Right renal cortex interstitium (tissue), 3 donors: ENCODE data around the gene DOK7. TPM values are rescaled to one million over a fixed set of nuclear protein-coding genes. Genes with fewer than 3 reads are reported as not detected.

Experiments
- DNase-seq, 3 donors: peaks; one replicate each; pipeline ENCODE4 v3.0.0-alpha.2; 2013; ENCODE audit warnings: low read depth in 3 of 3, low spot score in 2 of 3
- polyA plus RNA-seq, 3 donors: library from polyadenylated mRNA; unstranded; fragments of 120-200 nt; gene quantifications; one replicate each; pipeline ENCODE4 v1.2.1, GENCODE V29; 2013; ENCODE audit not compliant: insufficient read length in 3 of 3

DOK7 gene, protein sequence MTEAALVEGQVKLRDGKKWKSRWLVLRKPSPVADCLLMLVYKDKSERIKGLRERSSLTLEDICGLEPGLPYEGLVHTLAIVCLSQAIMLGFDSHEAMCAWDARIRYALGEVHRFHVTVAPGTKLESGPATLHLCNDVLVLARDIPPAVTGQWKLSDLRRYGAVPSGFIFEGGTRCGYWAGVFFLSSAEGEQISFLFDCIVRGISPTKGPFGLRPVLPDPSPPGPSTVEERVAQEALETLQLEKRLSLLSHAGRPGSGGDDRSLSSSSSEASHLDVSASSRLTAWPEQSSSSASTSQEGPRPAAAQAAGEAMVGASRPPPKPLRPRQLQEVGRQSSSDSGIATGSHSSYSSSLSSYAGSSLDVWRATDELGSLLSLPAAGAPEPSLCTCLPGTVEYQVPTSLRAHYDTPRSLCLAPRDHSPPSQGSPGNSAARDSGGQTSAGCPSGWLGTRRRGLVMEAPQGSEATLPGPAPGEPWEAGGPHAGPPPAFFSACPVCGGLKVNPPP
- polyA plus RNA-seq = 1 to 10 TPM; 1.2 to 2.3 (median 1.6) TPM

DNA sequence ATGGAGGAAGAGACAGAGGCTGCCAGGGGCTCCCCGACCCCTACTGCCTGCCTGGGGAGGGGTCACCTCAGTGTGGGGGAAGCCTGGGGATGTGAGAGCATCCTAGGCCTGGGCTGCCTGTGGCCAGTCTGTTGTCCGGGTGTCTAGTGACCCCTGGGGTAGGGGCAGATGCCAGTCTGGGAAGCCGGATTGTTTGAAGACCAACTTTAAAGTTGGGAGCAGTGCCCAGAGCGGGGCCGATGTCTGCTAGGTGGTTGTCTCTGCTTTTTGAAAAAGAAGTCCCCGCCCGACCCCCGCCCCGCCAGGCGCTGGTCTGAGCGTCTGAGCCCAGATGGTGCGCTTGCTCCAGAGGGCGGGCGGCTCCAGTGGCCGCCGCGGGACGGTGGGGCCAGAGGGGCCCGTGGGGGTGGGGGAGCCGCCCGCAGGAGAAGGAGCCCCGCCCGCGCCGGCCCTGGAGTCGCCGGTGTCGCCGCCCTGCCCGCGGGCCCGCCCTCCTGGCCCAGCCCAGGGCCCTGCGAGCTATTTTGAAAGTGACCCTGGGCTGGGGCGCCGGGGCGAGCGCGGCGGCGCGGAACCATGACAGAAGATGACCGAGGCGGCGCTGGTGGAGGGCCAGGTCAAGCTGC is at the start of gene DOK7:
Gene DOK7, plus strand, starts transcription at position 517 of the 626 bp plus-strand sequence. Its CDS starts 70 bp downstream, at position 587.
- DNase-seq = no peak

DNA sequence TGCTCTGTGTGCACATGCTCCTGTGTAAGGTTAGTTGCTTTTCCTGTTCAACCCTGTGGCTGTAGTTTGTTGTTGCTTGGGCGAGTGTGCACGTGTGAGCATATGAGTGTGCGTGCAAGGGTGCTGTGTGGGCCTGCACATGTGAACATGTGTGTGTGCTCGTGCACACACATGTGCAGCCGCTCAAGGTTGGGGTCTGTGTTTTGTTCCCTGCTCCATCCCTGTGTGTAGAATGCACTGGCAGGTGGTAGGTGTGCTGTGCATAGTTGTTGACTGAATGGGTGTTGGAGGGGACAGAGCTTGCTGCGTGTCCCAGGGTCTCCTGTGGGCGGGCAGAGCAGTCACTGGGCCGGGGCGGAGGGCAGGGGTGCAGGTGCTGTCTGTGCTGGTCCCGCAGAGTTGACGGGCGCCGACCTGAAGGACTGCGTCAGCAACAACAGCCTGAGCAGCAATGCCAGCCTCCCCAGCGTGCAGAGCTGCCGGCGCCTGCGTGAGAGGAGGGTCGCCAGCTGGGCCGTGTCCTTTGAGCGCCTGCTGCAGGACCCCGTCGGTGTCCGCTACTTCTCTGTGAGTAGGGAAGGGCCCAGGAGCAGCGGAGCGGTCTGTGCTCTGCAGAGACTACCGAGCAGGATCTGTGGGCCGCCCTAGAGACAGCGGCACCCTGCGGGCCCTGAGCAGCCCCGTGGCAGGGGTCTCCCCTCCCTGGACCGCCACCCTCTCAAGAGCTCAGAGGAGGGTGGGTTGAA is 49.3 kb upstream of the DOK7 start:
- no peak for DNase-seq

DNA sequence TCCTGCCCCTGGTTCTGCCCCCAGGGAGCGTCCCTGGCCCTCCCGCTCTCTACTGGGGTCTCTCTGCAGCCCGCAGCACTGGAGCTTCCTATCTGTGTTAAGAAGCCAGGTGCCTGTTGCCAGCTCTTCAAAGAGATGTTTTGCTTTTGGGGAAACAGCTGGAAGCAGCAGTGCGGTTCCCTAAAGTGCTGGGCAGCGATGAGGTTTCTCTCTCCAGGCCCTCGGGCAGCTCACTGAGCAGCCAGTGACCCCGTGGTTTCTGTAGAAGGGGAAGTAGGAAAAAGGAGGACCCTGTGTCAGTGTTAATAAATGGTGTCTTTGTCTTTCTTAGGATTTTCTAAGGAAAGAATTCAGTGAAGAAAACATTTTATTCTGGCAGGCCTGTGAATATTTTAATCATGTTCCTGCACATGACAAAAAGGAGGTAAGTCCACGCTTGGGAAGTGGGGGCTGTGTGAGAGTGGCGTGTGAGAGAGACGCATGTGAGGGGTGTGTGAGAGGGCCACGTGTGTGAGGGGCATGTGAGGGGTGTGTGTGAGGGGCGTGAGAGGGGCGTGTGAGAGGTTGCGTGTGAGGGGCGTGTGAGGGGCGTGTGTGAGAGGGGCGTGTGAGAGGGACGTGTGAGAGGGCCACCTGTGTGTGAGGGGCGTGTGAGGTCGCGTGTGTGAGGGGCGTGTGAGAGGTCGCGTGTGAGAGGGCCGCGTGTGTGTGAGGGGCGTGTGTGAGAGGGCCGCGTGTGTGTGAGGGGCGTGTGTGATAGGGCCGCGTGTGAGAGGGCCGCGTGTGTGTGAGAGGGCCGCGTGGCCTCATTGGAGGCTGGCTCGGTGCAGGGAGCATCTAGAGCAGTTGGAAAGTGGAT is 48.5 kb upstream of the DOK7 start:
- DNase-seq = no peak

DNA sequence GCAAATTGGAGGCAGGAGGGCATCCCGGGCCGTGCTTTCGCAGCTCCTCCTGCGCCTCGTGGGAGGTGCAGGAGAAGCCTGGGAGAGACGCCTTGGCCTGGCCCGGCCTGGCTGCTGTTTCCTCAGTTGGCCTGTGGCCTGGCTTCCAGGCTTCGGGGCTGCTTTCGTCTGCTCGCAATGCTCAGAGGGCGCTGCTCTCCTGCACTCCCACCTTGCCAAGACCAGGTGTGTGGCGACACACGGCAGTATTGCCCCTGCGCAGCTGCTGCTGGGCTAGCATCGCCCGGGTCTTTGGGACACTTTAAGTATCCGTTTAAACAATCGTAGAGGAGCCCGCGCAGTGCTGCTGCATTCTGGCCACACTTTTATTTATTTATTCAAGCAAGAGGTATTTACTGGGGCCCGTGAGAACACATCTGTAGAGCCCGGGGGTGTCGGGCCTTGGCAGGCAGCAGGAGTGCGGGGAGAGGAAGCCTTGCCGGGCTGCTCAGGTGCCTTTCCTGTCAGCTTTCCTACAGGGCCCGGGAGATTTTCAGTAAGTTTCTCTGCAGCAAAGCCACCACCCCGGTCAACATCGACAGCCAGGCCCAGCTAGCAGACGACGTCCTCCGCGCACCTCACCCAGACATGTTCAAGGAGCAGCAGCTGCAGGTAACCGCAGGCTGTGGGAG is 47.5 kb upstream of the DOK7 start:
- DNase-seq = no peak

DNA sequence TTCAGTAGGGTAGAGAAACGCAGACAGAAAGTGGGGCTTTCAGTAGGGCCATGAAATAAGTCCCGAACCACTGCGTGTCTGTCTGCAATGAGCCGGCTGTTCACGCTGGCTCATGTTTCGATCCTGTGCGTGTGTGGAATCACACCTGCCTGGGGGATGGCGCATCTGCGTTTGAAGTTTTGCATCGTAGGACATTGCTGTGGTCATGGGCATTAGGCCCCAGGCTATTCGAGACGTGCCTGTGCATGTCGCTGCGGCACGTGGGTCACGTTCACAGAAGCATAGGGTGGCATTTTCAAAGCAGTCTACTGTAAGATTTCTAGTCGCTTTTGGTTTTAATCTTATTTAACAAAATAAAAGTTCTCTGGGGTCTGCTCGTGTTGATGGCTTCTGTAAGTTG is 46.8 kb upstream of the DOK7 start:
- DNase-seq = no peak

DNA sequence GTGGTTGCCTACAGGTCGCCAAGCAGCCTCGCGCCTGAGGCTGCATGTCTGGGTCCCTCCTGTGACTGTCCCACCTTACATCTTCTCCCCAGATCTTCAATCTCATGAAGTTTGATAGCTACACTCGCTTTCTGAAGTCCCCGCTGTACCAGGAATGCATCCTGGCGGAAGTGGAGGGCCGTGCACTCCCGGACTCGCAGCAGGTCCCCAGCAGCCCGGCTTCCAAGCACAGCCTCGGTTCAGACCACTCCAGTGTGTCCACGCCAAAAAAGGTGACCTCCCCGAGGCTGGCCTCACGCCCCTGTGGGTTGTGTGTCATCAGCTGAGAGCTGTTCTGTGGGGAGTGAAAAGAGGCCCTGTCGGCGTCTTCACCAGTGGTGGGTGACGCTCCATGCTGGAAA is 46.3 kb upstream of the DOK7 start:
- DNase-seq = no peak

DNA sequence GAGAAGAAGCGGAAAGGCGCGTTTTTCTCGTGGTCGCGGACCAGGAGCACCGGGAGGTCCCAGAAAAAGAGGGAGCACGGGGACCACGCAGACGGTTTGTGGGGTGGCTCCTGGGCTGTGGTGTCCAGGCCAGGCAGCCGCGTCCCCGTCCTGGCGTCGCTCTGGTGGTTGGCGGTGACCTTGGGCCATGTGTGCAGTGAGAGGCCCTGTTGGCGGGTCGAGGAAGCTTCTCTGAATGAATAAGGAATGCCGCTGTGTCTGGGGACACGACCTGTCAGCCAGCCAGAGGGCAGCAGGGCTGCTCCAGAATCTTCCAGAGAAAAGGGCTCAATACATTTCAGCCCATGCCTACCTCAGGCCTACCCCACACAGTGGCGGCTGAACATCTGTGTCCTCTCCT is 45.7 kb upstream of the DOK7 start:
- no peak for DNase-seq

DNA sequence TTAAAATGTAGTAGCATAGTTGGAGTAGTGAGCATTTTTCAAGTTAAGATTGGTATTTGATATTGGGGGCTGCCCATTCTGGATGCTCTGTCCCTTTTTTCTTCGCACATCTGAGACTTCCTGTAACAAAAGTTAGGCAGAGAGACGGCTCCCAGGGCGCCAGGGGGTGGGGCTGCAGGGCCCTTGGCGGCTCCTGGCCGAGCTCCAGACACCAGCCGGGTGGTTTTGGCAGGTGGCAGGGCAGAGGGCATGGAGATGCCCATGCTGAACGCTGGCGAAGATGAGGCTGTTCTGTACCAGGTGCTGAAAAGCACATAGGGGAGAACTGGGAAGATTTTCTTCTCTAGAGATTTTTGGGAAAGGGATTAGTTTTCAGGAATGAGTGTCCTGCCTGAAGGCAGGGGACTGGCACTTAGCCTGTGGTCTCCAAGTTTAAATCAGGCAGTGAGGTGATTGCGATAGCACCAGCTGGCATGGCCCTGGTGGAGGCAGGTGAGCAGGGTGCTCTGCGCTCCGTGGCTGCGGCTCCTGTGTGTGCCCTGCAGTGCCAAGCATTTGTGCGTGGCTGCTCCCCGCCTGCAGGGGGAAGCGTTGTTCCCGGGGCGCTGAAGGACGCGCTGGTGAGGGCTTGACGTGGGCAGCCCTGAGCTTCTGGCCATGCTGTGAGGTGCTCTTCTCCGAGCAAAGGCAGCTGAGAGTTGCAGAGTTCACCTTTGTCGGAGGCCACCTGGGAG is 44.9 kb upstream of the DOK7 start:
- DNase-seq = no peak

DNA sequence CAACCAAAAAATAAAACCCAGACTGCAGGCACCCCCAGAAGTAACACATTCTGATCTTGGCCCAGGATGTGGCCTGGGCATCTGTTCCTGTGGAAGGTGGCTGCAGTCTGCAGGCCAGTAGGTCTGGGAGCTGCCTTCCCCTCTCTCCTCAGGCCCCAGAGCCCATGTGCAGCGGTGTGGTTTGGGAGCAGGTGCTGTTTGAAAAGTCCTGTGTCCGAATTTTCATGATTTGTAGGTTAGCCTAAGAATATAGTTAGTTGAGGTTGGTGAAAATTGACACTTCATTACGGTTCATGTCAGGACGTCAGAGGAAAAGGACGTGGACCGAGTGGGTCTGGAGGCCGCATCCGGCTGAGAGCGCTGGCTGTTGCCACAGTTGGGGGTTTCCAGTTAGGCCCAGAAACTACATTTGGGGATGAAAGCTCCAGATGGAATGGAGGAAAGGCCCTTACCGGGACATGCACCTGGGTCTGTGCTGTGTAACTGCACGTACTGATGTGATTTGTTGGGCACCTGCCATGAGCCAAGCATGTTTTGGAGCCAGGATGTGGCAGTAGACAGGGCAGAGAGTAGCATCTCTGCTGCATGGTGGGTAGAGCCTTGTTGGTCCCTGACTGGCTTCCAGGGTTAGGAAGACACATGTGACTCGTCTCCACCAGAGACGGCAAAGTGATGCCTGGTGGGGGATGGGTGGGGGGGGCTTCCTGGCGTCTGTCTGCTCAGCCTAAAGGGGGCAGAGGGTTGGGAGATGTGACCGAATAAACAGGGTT is 43.1 kb upstream of the DOK7 start:
- DNase-seq = no peak

DNA sequence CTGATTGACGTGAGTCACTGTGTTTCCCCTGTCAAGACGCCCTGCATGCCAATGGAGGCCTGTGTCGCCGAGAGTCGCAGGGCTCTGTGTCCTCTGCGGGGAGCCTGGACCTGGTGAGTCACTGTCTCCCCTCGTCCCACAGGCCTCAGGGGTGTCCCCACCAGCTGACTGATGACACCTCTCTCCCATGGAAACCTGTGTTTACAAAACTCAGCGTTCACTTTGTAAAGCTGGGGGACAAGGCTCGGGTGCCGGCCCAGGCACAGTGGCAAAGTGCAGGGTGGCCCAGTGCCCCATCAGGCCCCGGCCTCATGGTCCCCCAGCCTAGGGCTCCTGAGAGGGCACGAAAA is 42.5 kb upstream of the DOK7 start:
- no peak for DNase-seq

DNA sequence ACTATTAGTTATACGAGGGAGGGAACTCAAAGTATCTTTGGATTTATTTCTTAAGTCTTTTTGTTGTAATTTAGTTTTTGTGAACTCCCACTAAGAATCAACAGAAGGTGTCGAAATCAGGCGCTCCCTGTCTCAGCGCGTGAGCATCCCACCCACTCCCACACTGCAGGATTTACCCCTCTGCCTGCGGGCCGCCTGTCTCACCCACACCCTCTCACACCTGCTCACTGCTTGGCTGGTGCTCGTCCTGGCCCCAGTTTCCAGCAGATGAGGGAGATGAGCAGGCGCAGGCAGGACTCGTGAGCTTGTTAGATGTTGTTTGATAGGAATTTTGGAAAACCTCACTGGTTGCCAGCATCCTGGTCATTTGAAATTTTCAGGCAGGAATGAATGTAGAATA is 42.1 kb upstream of the DOK7 start:
- no peak for DNase-seq

DNA sequence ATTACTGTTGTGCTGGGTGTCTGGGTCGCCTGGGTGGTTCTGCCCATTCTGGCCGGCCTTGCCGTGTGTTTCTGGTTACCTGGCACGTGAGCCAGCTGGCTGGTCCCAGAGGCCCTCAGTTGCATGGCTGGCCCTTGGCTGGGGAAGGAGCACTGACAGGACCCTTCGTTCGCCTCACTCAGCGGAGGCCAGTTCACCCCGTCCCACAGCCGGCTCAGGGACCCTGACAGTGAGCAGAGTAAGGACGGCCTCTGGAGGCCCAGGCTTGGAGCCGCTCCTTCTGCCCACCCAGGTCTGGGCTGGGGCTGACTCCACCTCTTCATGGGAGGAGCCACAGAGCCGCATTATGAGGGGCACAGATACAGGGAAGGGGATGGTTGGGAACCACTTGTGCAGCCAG is 41.6 kb upstream of the DOK7 start:
- DNase-seq = no peak

DNA sequence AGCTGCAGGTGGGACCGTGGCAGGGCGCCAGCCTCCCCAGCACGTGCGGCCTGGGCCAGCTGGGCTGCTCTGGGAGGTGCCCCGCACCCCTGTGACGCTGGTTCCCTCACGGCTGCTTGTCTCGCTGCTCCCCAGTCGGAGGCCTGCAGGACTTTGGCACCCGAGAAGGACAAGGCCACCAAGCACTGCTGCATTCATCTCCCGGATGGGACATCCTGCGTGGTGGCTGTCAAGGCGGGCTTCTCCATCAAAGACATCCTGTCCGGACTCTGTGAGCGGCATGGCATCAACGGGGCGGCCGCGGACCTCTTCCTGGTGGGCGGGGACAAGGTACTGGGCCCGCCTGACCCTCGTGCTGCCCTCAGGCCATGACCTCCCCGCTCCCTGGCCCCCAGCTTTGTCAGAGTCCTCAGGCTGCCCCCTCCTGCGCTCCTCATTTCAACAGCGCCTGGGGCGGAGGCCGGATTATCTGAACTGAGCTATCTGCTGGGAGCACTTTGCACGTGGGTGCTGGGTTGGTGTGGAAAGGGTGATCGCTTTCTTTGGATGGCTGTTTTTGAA is 40.8 kb upstream of the DOK7 start:
- no peak for DNase-seq

DNA sequence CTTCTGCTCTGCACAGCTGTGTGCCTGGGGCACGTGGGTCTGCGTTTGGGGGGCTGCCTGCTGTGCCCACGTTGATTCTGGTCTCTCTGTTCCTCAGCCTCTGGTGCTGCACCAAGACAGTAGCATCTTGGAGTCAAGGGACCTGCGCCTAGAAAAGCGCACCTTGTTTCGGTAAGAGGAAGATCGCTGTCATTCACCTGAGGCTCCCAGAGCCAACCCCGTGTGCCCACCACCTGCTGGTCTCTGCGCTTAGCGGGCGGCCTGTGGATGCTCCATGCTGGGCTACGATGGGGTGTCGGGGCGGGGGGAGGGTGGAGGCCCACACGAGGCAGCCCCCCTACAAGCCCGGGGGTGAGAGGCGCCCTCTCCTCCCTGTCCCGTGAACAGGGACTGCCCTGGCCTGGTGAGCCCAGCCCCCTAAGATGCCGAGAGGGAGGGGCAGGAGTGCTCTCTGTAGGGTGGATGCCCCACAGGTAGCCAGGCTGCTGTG is 40.3 kb upstream of the DOK7 start:
- no peak for DNase-seq

DNA sequence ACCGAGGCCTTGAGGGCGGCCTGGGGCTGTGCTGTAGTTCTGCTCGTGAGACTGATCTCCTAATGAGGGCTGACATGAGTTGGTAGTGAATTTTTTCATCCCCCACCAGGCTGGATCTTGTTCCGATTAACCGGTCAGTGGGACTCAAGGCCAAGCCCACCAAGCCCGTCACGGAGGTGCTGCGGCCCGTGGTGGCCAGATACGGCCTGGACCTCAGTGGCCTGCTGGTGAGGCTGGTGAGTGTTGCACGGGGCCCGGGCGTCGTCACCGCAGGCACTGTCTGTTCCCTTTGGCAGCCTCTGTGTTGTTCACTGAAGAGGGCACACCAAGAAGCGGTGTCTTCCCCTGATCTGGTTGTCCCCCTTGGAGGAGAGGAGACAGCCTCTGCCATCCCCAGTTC is 39.7 kb upstream of the DOK7 start:
- no peak for DNase-seq

DNA sequence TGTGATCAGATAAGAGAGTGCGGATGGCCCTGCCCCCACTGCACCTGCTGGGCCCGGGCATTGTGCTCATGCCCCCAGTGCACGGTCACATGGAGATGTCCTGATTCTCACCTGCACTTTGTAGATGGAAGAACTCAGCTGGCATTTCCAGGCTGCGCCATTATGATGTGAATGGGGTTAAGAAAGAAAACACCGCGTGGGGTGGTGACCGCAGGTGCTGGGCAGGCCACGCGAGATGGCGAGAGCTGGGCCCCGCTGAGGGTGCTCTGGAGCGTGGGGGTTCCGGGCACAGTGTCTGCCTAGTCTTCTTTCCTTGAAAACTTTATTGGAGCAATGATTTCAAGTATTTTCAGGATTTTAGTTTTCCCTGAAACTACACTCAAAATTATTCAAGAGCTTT is 39.2 kb upstream of the DOK7 start:
- no peak for DNase-seq

DNA sequence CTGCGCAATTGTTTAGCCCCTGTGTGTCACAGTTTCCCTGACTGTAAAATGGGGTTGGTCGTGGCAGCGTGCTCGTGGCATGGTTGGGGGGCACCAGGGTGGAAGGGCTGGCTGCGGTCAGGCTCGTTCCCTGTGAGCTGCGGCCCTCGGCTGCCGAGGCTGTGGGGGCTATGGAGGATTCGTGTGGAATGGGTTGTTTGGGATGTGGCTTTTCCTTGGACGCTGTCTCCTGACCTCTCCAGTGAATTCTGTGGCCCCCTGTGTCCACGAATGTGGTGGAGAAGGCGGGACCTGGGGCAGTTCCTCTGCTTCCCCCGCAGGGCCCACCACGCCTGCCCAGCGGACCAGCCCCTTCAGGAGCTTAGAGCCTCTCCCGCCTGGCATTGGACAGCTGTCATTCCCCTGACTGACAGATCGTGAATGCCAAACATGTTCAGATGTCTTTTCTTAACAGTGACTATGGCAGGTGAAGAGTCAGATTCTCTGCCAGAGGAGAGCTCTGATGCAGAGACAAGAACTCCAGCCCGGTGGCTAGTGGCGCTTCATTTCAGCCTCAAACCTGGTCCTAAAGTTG is 38.5 kb upstream of the DOK7 start:
- DNase-seq = no peak
